Thyroid gland (tissue), 4 donors: ENCODE measurements around the gene NEDD4L. TPM values are rescaled to one million over a fixed set of nuclear protein-coding genes. Genes with fewer than 3 reads are reported as not detected.

ENCODE experiments used
- DNase-seq, 2 donors: peaks; one replicate each; pipeline ENCODE4 v3.0.0-alpha.2; 2019
- H3K27ac ChIP-seq, 3 donors: fragments of 200-600 bp; sonication (generic); 1 replicate in 2 of 3; 2 replicates in 1 of 3; pipeline ENCODE4 v1.5.1; 2016 to 2019; ENCODE audit warnings: mild to moderate bottlenecking in 1 of 3, moderate library complexity in 1 of 3
- H3K27me3 ChIP-seq: fragments of 200-600 bp; sonication (generic); one replicate; pipeline ENCODE4 v1.5.1; 2019
- H3K36me3 ChIP-seq, 2 donors: fragments of 200-600 bp; sonication (generic); one replicate each; pipeline ENCODE4 v1.5.1; 2016 to 2019
- H3K4me1 ChIP-seq, 2 donors: fragments of 200-600 bp; sonication (generic); one replicate each; pipeline ENCODE4 v1.5.1; 2017 to 2019
- H3K4me3 ChIP-seq, 3 donors: fragments of 200-600 bp; sonication (generic); replicated peaks in 1 of 3; 1 replicate in 2 of 3; 2 replicates in 1 of 3; pipeline ENCODE4 v1.5.1; 2016; ENCODE audit warnings: mild to moderate bottlenecking in 1 of 3
- H3K9me3 ChIP-seq: fragments of 200-600 bp; sonication (generic); one replicate; pipeline ENCODE4 v1.5.1; 2017
- POLR2A ChIP-seq, 2 donors: fragments of 450-650 bp; IDR thresholded peaks; one replicate each; pipeline ENCODE4 v1.6.1; 2017; ENCODE audit warnings: antibody characterized with exemption in 2 of 2, mild to moderate bottlenecking in 2 of 2, moderate library complexity in 1 of 2
- WGBS, 2 donors: methylation state at CpG; one replicate each; pipeline ENCODE4 v1.1.5; 2017; 5-methylcytosine and 5-hydroxymethylcytosine counted together
- intact Hi-C: fragments of 100-400 bp; cut with DNase I; formaldehyde crosslinking; loops from one replicate; pipeline ENCODE4 v1.15.1; 2023
- total RNA-seq, 4 donors: library from RNA; depleted of rRNA; stranded (reverse); fragments of >200 nt; gene quantifications; one replicate each; pipeline ENCODE4 v1.2.3, GENCODE V29; 2016
- TF ChIP-seq, protein P1 (sequence below), 6 experiments: fragments of 200-600 bp in 3 of 6; fragments of 450-650 bp in 3 of 6; sonication (generic) in 3 of 6; IDR thresholded peaks; one replicate each; pipeline ENCODE4 v1.5.1; 2016 to 2019; ENCODE audit warnings: antibody characterized with exemption in 6 of 6, mild to moderate bottlenecking in 2 of 6, inconsistent platforms in 1 of 6, moderate library complexity in 1 of 6

The NEDD4L gene
- total RNA-seq, 4 donors from 2014 or later, result 61.5 to 105 (median 78.0) TPM

- Histone ChIP-seq H3K27ac (no peak overlapping the region), H3K36me3 (no peaks in the 10 kb centered on the region), H3K27me3 (no peaks in the 10 kb centered on the region), H3K4me3 (no peak overlapping the region), H3K9me3 (no peaks in the 10 kb centered on the region), H3K4me1 (peaks cover 6 to 7% of the 10 kb centered on the region in 2 donors)
- TF ChIP-seq POLR2A (IDR thresholded peaks at IDR 0.05), result no peak
- TF ChIP-seq, protein P1, sequence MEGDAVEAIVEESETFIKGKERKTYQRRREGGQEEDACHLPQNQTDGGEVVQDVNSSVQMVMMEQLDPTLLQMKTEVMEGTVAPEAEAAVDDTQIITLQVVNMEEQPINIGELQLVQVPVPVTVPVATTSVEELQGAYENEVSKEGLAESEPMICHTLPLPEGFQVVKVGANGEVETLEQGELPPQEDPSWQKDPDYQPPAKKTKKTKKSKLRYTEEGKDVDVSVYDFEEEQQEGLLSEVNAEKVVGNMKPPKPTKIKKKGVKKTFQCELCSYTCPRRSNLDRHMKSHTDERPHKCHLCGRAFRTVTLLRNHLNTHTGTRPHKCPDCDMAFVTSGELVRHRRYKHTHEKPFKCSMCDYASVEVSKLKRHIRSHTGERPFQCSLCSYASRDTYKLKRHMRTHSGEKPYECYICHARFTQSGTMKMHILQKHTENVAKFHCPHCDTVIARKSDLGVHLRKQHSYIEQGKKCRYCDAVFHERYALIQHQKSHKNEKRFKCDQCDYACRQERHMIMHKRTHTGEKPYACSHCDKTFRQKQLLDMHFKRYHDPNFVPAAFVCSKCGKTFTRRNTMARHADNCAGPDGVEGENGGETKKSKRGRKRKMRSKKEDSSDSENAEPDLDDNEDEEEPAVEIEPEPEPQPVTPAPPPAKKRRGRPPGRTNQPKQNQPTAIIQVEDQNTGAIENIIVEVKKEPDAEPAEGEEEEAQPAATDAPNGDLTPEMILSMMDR (IDR thresholded peaks at IDR 0.05), result no peak
- intact Hi-C loops, result no loop called here
- WGBS, 2 donors, result 66 to 67% methylated on average over 3 of the region's 3 CpGs
- DNase-seq, result no peak
These were observed 259.3 kb downstream of the NEDD4L start for GRCh38 chr18:58303363-58303762.

GRCh38 chr18:58305792-58306191 is 261.8 kb downstream of the NEDD4L start:
- no peak for TF ChIP-seq POLR2A (IDR thresholded peaks at IDR 0.05)
- TF ChIP-seq, protein P1 (IDR thresholded peaks at IDR 0.05), result no peak
- WGBS, 2 donors, result 94 to 95% methylated on average over 3 of the region's 3 CpGs
- H3K36me3 ChIP-seq, result no peaks in the 10 kb centered on the region
- H3K27me3 ChIP-seq, result no peaks in the 10 kb centered on the region
- no peak overlapping the region for H3K27ac ChIP-seq
- peaks cover 21 to 23% of the 10 kb centered on the region in 2 donors for H3K4me1 ChIP-seq
- H3K4me3 ChIP-seq, result no peak overlapping the region
- no peak for DNase-seq
- no peaks in the 10 kb centered on the region for H3K9me3 ChIP-seq
- intact Hi-C loops, result no loop called here

- Histone ChIP-seq H3K4me1 (peaks cover 27 to 34% of the 10 kb centered on the region in 2 donors), H3K9me3 (no peaks in the 10 kb centered on the region), H3K36me3 (no peaks in the 10 kb centered on the region), H3K27me3 (no peaks in the 10 kb centered on the region), H3K27ac (no peak overlapping the region), H3K4me3 (no peak overlapping the region)
- no peak for DNase-seq
- 87 to 89% methylated on average over 3 of the region's 3 CpGs for WGBS, 2 donors
- intact Hi-C loops, result no loop called here
- TF ChIP-seq, protein P1 (IDR thresholded peaks at IDR 0.05), result no peak
- TF ChIP-seq POLR2A (IDR thresholded peaks at IDR 0.05), result no peak
These were observed 263.4 kb downstream of the NEDD4L start for GRCh38 chr18:58307441-58307840.

DNA sequence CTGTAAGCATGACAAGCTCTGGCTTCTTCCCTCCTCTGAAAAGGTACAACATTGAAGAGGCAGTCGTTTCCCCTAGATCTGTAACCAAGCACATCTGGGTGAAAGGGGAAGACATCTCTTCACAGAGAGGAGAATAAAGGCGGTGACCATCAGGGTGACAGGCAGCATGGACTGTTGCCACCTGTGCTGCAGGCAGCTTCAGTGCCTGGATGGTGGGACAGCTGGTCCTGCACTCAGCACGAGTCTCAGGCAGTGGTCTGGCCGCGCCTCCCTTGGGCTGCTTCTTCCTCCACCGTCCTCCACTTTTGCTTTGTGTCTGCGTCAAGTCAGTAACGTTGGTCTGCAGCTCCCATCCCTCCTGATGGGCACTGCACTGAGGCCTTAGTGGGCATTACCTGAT is 264.4 kb downstream of the NEDD4L start:
- no peak for TF ChIP-seq POLR2A (IDR thresholded peaks at IDR 0.05)
- TF ChIP-seq, protein P1 (IDR thresholded peaks at IDR 0.05), result no peak
- H3K9me3 ChIP-seq, result no peaks in the 10 kb centered on the region
- no peak overlapping the region for H3K4me3 ChIP-seq
- DNase-seq, result no peak
- H3K27ac ChIP-seq, result no peak overlapping the region
- peaks cover 22 to 29% of the 10 kb centered on the region in 2 donors for H3K4me1 ChIP-seq
- H3K27me3 ChIP-seq, result no peaks in the 10 kb centered on the region
- intact Hi-C loops, result no loop called here
- H3K36me3 ChIP-seq, result no peaks in the 10 kb centered on the region
- WGBS, 2 donors, result 86 to 87% methylated on average over 8 of the region's 8 CpGs

DNA sequence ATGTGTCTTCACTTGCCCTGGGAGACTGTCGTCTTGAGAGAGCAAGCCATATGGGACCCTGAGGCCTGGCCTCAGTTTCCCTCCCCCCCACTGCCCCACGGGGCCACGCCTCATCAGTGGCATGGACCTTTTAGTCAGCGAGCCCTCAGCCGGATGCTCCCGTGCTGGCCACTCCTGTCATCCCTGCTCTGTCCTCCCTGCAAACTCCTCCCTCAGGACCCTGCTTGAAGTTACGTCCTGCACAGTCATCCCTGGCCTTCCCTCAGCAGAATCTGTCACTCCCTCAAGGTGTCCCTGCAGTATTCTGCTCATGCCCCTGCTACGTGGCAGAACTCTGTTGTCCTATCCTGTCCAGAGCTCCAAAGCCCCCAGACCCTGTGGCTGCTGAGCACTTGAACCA is 265.1 kb downstream of the NEDD4L start:
- intact Hi-C loops, result no loop called here
- DNase-seq, result no peak
- Histone ChIP-seq H3K4me1 (peaks cover 28 to 36% of the 10 kb centered on the region in 2 donors), H3K36me3 (no peaks in the 10 kb centered on the region), H3K27me3 (no peaks in the 10 kb centered on the region), H3K27ac (peak overlapping the region in 2 of 3 donors; percentile 61 to 85), H3K9me3 (no peaks in the 10 kb centered on the region), H3K4me3 (no peak overlapping the region)
- TF ChIP-seq, protein P1 (IDR thresholded peaks at IDR 0.05), result no peak
- no peak for TF ChIP-seq POLR2A (IDR thresholded peaks at IDR 0.05)
- 93 to 95% methylated on average over 8 of the region's 8 CpGs for WGBS, 2 donors
